ENCODE results near the gene OR9G1. TPM values are rescaled to one million over a fixed set of nuclear protein-coding genes. Genes with fewer than 3 reads are reported as not detected.

OR9G1 gene
- total RNA-seq, 3 donors from 2014 or later (not counting 1 experiment from before 2014, with no cell fraction given), result not detected

- DNase-seq, result no peak
Observed at GRCh38 chr11:56750190-56750589, 51.3 kb downstream of the OR9G1 start.

GRCh38 chr11:56751480-56751879 lies 52.6 kb downstream of the OR9G1 start:
- Histone ChIP-seq H3K36me3 (ENCODE audit: control insufficient read depth, insufficient read depth, low read length) (no peaks in the 10 kb centered on the region), H3K27ac (ENCODE audit: low read length) (no peak overlapping the region), H3K4me3 (ENCODE audit: low read length) (no peak overlapping the region), H3K9me3 (ENCODE audit: control insufficient read depth, insufficient read depth, low read length) (no peaks in the 10 kb centered on the region), H3K27me3 (ENCODE audit: control insufficient read depth, insufficient read depth, low read length) (no peaks in the 10 kb centered on the region), H3K4me1 (ENCODE audit: control insufficient read depth, insufficient read depth, low read length) (no peaks in the 10 kb centered on the region)
- DNase-seq (no peak), ATAC-seq (no peak)
- Mint-ChIP-seq H3K27me3 (ENCODE audit: low read depth in 2 of 2) (no peaks in the 10 kb centered on the region), H3K4me3 (no peak overlapping the region), H3K36me3 (no peaks in the 10 kb centered on the region), H3K9me3 (peaks cover 10% of the 10 kb centered on the region in 2 donors), H3K27ac (no peak overlapping the region), H3K4me1 (no peaks in the 10 kb centered on the region)
- TF ChIP-seq CTCF (IDR thresholded peaks at IDR 0.05), result no peak
- WGBS (ENCODE audit: insufficient coverage), result 78% methylated on average over 5 of the region's 5 CpGs
- intact Hi-C loops (cut with micrococcal nuclease), result no loop called here

More at GRCh38 chr11:56750190-56750589, 51.3 kb downstream of the OR9G1 start:
- whole genome bisulfite sequencing (ENCODE audit: insufficient coverage), result 90% methylated on average over 4 of the region's 5 CpGs
- Histone ChIP-seq H3K9me3 (ENCODE audit: control insufficient read depth, insufficient read depth, low read length) (no peaks in the 10 kb centered on the region), H3K4me3 (ENCODE audit: low read length) (no peak overlapping the region), H3K4me1 (ENCODE audit: control insufficient read depth, insufficient read depth, low read length) (no peaks in the 10 kb centered on the region), H3K27me3 (ENCODE audit: control insufficient read depth, insufficient read depth, low read length) (no peaks in the 10 kb centered on the region), H3K36me3 (ENCODE audit: control insufficient read depth, insufficient read depth, low read length) (no peaks in the 10 kb centered on the region), H3K27ac (ENCODE audit: low read length) (no peak overlapping the region)
- H3K4me3 Mint-ChIP-seq, result no peak overlapping the region
- no peak overlapping the region for H3K27ac Mint-ChIP-seq
- no peak for ATAC-seq
- no peak for TF ChIP-seq CTCF (IDR thresholded peaks at IDR 0.05)
- H3K9me3 Mint-ChIP-seq, result peaks cover 10% of the 10 kb centered on the region in 2 donors
- no peaks in the 10 kb centered on the region for H3K36me3 Mint-ChIP-seq
- no peaks in the 10 kb centered on the region for H3K27me3 Mint-ChIP-seq (ENCODE audit: low read depth in 2 of 2)
- intact Hi-C loops (cut with micrococcal nuclease), result no loop called here
- H3K4me1 Mint-ChIP-seq, result no peaks in the 10 kb centered on the region

Other genes starting within 250 kb of the OR9G1 start
- not detected for gene OR5M3, start 225.7 kb upstream of the OR9G1 start, total RNA-seq
- gene OR5M8, start 207.7 kb upstream of the OR9G1 start, total RNA-seq, result not detected
- gene OR5M11, start 155.8 kb upstream of the OR9G1 start, total RNA-seq, result not detected
- gene OR5M10, start 121.4 kb upstream of the OR9G1 start, total RNA-seq, result not detected
- gene OR5M1, start 84.2 kb upstream of the OR9G1 start, total RNA-seq, result not detected
- not detected for gene OR5AP2, start 56.7 kb upstream of the OR9G1 start, total RNA-seq
- gene OR5AR1, start 35.4 kb upstream of the OR9G1 start, total RNA-seq, result not detected
- not detected for gene OR9G4, start 49.6 kb downstream of the OR9G1 start, total RNA-seq